ENCODE results near the gene NAV2.

NAV2 gene

GRCh38 chr11:19840961-19841360 is 128.3 kb downstream of the NAV2 start:
- no peak overlapping the region for H3K27ac ChIP-seq (ENCODE audit: low read depth, low read length)
- H3K4me1 ChIP-seq (ENCODE audit: control insufficient read depth, insufficient read depth, low read length): no peaks in the 10 kb centered on the region
- no peaks in the 10 kb centered on the region for H3K9me3 ChIP-seq (ENCODE audit: control insufficient read depth, insufficient read depth, low read depth, low read length)
- no peak overlapping the region for H3K4me3 ChIP-seq (ENCODE audit: low read depth, low read length)
- no peak overlapping the region for H3K9ac ChIP-seq (ENCODE audit: low read length)
- H3K27me3 ChIP-seq (ENCODE audit: control insufficient read depth, insufficient read depth, low read length): no peaks in the 10 kb centered on the region
- peaks cover 16% of the 10 kb centered on the region; the same call in 1 of the 2 replicates for H3K36me3 ChIP-seq (ENCODE audit: control insufficient read depth, insufficient read depth, low read length)

- Histone ChIP-seq H3K9me3 (ENCODE audit: control insufficient read depth, insufficient read depth, low read depth, low read length) (no peaks in the 10 kb centered on the region), H3K4me3 (ENCODE audit: low read depth, low read length) (no peak overlapping the region), H3K4me1 (ENCODE audit: control insufficient read depth, insufficient read depth, low read length) (peaks cover 10% of the 10 kb centered on the region; the same call in 1 of the 2 replicates), H3K27me3 (ENCODE audit: control insufficient read depth, insufficient read depth, low read length) (no peaks in the 10 kb centered on the region), H3K9ac (ENCODE audit: low read length) (no peak overlapping the region), H3K27ac (ENCODE audit: low read depth, low read length) (no peak overlapping the region), H3K36me3 (ENCODE audit: control insufficient read depth, insufficient read depth, low read length) (peaks cover 11% of the 10 kb centered on the region; the same call in 1 of the 2 replicates)
These were observed 129.9 kb downstream of the NAV2 start for GRCh38 chr11:19842505-19842904.

GRCh38 chr11:19843079-19843478 is 130.4 kb downstream of the NAV2 start:
- H3K9me3 ChIP-seq (ENCODE audit: control insufficient read depth, insufficient read depth, low read depth, low read length): no peaks in the 10 kb centered on the region
- peaks cover 12% of the 10 kb centered on the region for H3K4me1 ChIP-seq (ENCODE audit: control insufficient read depth, insufficient read depth, low read length)
- H3K9ac ChIP-seq (ENCODE audit: low read length): no peak overlapping the region
- H3K36me3 ChIP-seq (ENCODE audit: control insufficient read depth, insufficient read depth, low read length): peaks cover 10% of the 10 kb centered on the region; the same call in 1 of the 2 replicates
- no peak overlapping the region for H3K27ac ChIP-seq (ENCODE audit: low read depth, low read length)
- H3K4me3 ChIP-seq (ENCODE audit: low read depth, low read length): no peak overlapping the region
- H3K27me3 ChIP-seq (ENCODE audit: control insufficient read depth, insufficient read depth, low read length): no peaks in the 10 kb centered on the region

- Histone ChIP-seq H3K27me3 (ENCODE audit: control insufficient read depth, insufficient read depth, low read length) (no peaks in the 10 kb centered on the region), H3K9ac (ENCODE audit: low read length) (no peak overlapping the region), H3K27ac (ENCODE audit: low read depth, low read length) (no peak overlapping the region), H3K4me3 (ENCODE audit: low read depth, low read length) (no peak overlapping the region), H3K9me3 (ENCODE audit: control insufficient read depth, insufficient read depth, low read depth, low read length) (no peaks in the 10 kb centered on the region), H3K4me1 (ENCODE audit: control insufficient read depth, insufficient read depth, low read length) (peaks cover 20% of the 10 kb centered on the region), H3K36me3 (ENCODE audit: control insufficient read depth, insufficient read depth, low read length) (peaks cover 10% of the 10 kb centered on the region; the same call in 1 of the 2 replicates)
These were observed 131.4 kb downstream of the NAV2 start for GRCh38 chr11:19844012-19844411.

- Histone ChIP-seq H3K4me1 (ENCODE audit: control insufficient read depth, insufficient read depth, low read length) (peaks cover 24% of the 10 kb centered on the region), H3K27me3 (ENCODE audit: control insufficient read depth, insufficient read depth, low read length) (no peaks in the 10 kb centered on the region), H3K27ac (ENCODE audit: low read depth, low read length) (no peak overlapping the region), H3K9me3 (ENCODE audit: control insufficient read depth, insufficient read depth, low read depth, low read length) (no peaks in the 10 kb centered on the region), H3K4me3 (ENCODE audit: low read depth, low read length) (no peak overlapping the region), H3K36me3 (ENCODE audit: control insufficient read depth, insufficient read depth, low read length) (peaks cover 10% of the 10 kb centered on the region; the same call in 1 of the 2 replicates), H3K9ac (ENCODE audit: low read length) (no peak overlapping the region)
These were observed 132.2 kb downstream of the NAV2 start for GRCh38 chr11:19844806-19845205.

- Histone ChIP-seq H3K36me3 (ENCODE audit: control insufficient read depth, insufficient read depth, low read length) (peaks cover 10% of the 10 kb centered on the region; the same call in 1 of the 2 replicates), H3K4me3 (ENCODE audit: low read depth, low read length) (no peak overlapping the region), H3K27me3 (ENCODE audit: control insufficient read depth, insufficient read depth, low read length) (no peaks in the 10 kb centered on the region), H3K27ac (ENCODE audit: low read depth, low read length) (no peak overlapping the region), H3K9ac (ENCODE audit: low read length) (no peak overlapping the region), H3K9me3 (ENCODE audit: control insufficient read depth, insufficient read depth, low read depth, low read length) (no peaks in the 10 kb centered on the region), H3K4me1 (ENCODE audit: control insufficient read depth, insufficient read depth, low read length) (peaks cover 24% of the 10 kb centered on the region)
These were observed 133.0 kb downstream of the NAV2 start for GRCh38 chr11:19845626-19846025.

- H3K27ac ChIP-seq (ENCODE audit: low read depth, low read length): no peak overlapping the region
- H3K4me1 ChIP-seq (ENCODE audit: control insufficient read depth, insufficient read depth, low read length): peaks cover 24% of the 10 kb centered on the region
- H3K36me3 ChIP-seq (ENCODE audit: control insufficient read depth, insufficient read depth, low read length): peaks cover 10% of the 10 kb centered on the region; the same call in 1 of the 2 replicates
- H3K4me3 ChIP-seq (ENCODE audit: low read depth, low read length): no peak overlapping the region
- H3K9me3 ChIP-seq (ENCODE audit: control insufficient read depth, insufficient read depth, low read depth, low read length): peaks cover 2% of the 10 kb centered on the region; the same call in 1 of the 2 replicates
- no peaks in the 10 kb centered on the region for H3K27me3 ChIP-seq (ENCODE audit: control insufficient read depth, insufficient read depth, low read length)
- no peak overlapping the region for H3K9ac ChIP-seq (ENCODE audit: low read length)
These were observed 134.1 kb downstream of the NAV2 start for GRCh38 chr11:19846654-19847305.

- Histone ChIP-seq H3K36me3 (ENCODE audit: control insufficient read depth, insufficient read depth, low read length) (peaks cover 6% of the 10 kb centered on the region; the same call in 1 of the 2 replicates), H3K9me3 (ENCODE audit: control insufficient read depth, insufficient read depth, low read depth, low read length) (peaks cover 5% of the 10 kb centered on the region; the same call in 1 of the 2 replicates), H3K9ac (ENCODE audit: low read length) (no peak overlapping the region), H3K27ac (ENCODE audit: low read depth, low read length) (no peak overlapping the region), H3K4me1 (ENCODE audit: control insufficient read depth, insufficient read depth, low read length) (peaks cover 24% of the 10 kb centered on the region), H3K4me3 (ENCODE audit: low read depth, low read length) (no peak overlapping the region), H3K27me3 (ENCODE audit: control insufficient read depth, insufficient read depth, low read length) (no peaks in the 10 kb centered on the region)
These were observed 135.6 kb downstream of the NAV2 start for GRCh38 chr11:19848219-19848618.

GRCh38 chr11:19849107-19849789 is 136.6 kb downstream of the NAV2 start:
- Histone ChIP-seq H3K4me3 (ENCODE audit: low read depth, low read length) (no peak overlapping the region), H3K36me3 (ENCODE audit: control insufficient read depth, insufficient read depth, low read length) (peaks cover 5% of the 10 kb centered on the region; the same call in 1 of the 2 replicates), H3K27me3 (ENCODE audit: control insufficient read depth, insufficient read depth, low read length) (no peaks in the 10 kb centered on the region), H3K4me1 (ENCODE audit: control insufficient read depth, insufficient read depth, low read length) (peaks cover 24% of the 10 kb centered on the region), H3K9ac (ENCODE audit: low read length) (no peak overlapping the region), H3K27ac (ENCODE audit: low read depth, low read length) (no peak overlapping the region), H3K9me3 (ENCODE audit: control insufficient read depth, insufficient read depth, low read depth, low read length) (peaks cover 5% of the 10 kb centered on the region; the same call in 1 of the 2 replicates)

- H3K27me3 ChIP-seq (ENCODE audit: control insufficient read depth, insufficient read depth, low read length): no peaks in the 10 kb centered on the region
- H3K4me3 ChIP-seq (ENCODE audit: low read depth, low read length): no peak overlapping the region
- peaks cover 5% of the 10 kb centered on the region; the same call in 1 of the 2 replicates for H3K9me3 ChIP-seq (ENCODE audit: control insufficient read depth, insufficient read depth, low read depth, low read length)
- no peak overlapping the region for H3K27ac ChIP-seq (ENCODE audit: low read depth, low read length)
- H3K9ac ChIP-seq (ENCODE audit: low read length): no peak overlapping the region
- H3K36me3 ChIP-seq (ENCODE audit: control insufficient read depth, insufficient read depth, low read length): peaks cover 5% of the 10 kb centered on the region; the same call in 1 of the 2 replicates
- H3K4me1 ChIP-seq (ENCODE audit: control insufficient read depth, insufficient read depth, low read length): peaks cover 24% of the 10 kb centered on the region
These were observed 137.4 kb downstream of the NAV2 start for GRCh38 chr11:19849947-19850593.

GRCh38 chr11:19852288-19852687 is 139.7 kb downstream of the NAV2 start:
- peaks cover 5% of the 10 kb centered on the region; the same call in 1 of the 2 replicates for H3K9me3 ChIP-seq (ENCODE audit: control insufficient read depth, insufficient read depth, low read depth, low read length)
- H3K4me3 ChIP-seq (ENCODE audit: low read depth, low read length): no peak overlapping the region
- H3K27me3 ChIP-seq (ENCODE audit: control insufficient read depth, insufficient read depth, low read length): no peaks in the 10 kb centered on the region
- no peak overlapping the region for H3K27ac ChIP-seq (ENCODE audit: low read depth, low read length)
- 0 out of 2 replicates have a peak, but pooled peaks cover 5% of the 10 kb centered on the region for H3K36me3 ChIP-seq (ENCODE audit: control insufficient read depth, insufficient read depth, low read length)
- H3K4me1 ChIP-seq (ENCODE audit: control insufficient read depth, insufficient read depth, low read length): peaks cover 15% of the 10 kb centered on the region
- H3K9ac ChIP-seq (ENCODE audit: low read length): no peak overlapping the region

Data from HUES6 (cell line).